GM21423 (cell line): Measurements from ENCODE around the gene NUP155.
A peak's percentile ranks its signal among the peaks of the same experiment; 100 is the strongest.
"Not testable (repeated sequence)": the region's sequence is repeated elsewhere in the genome, so short reads cannot be mapped to it uniquely, and the experiment has no call there.

Source experiments
- ATAC-seq: cut with Tn5 transposase; IDR thresholded peaks from one replicate; pipeline ENCODE4 v1.9.1; 2021; ENCODE audit warnings: mild to moderate bottlenecking, moderate library complexity; ENCODE audit not compliant: unreplicated experiment

The NUP155 gene

GRCh38 chr5:37370864-37371726 lies at the start of gene NUP155:
Gene NUP155, minus strand, starts transcription at chr5:37371106. Its CDS starts 129 bp downstream, at chr5:37370977.
- ATAC-seq: peak; percentile 93

GRCh38 chr5:37417347-37417746 lies 46.4 kb upstream of the NUP155 start:
- ATAC-seq: no peak

- ATAC-seq: not testable (repeated sequence)
Measured at GRCh38 chr5:37415456-37415855, 44.5 kb upstream of the NUP155 start.

GRCh38 chr5:37412515-37412914 lies 41.6 kb upstream of the NUP155 start:
- ATAC-seq: no peak

- ATAC-seq: no peak
Measured at GRCh38 chr5:37400501-37400900, 29.6 kb upstream of the NUP155 start.

GRCh38 chr5:37396352-37396751 lies 25.4 kb upstream of the NUP155 start:
- ATAC-seq: no peak

- no peak for ATAC-seq
Measured at GRCh38 chr5:37391591-37391990, 20.7 kb upstream of the NUP155 start.

- peak; percentile 99 for ATAC-seq
Measured at GRCh38 chr5:37379100-37379628, 8.3 kb upstream of the NUP155 start, which contains the start of gene WDR70. Gene WDR70, plus strand, starts transcription at chr5:37379318. Its CDS starts 50 bp downstream, at chr5:37379368.

- not testable (repeated sequence) for ATAC-seq
Measured at GRCh38 chr5:37378066-37378465, 7.2 kb upstream of the NUP155 start.

GRCh38 chr5:37375091-37375490 lies 4.2 kb upstream of the NUP155 start:
- no peak for ATAC-seq

- no peak for ATAC-seq
Measured at GRCh38 chr5:37370550-37370863, 399 bp downstream of the NUP155 start.

- ATAC-seq: no peak
Measured at GRCh38 chr5:37355161-37355560, 15.7 kb downstream of the NUP155 start.

- not testable (repeated sequence) for ATAC-seq
Measured at GRCh38 chr5:37342741-37343140, 28.2 kb downstream of the NUP155 start.

- not testable (repeated sequence) for ATAC-seq
Measured at GRCh38 chr5:37334754-37335153, 36.2 kb downstream of the NUP155 start.

- no peak for ATAC-seq
Measured at GRCh38 chr5:37326536-37326935, 44.4 kb downstream of the NUP155 start.

GRCh38 chr5:37323607-37324006 lies 47.3 kb downstream of the NUP155 start:
- no peak for ATAC-seq

GRCh38 chr5:37319037-37319782 lies 51.7 kb downstream of the NUP155 start:
- ATAC-seq: no peak

- ATAC-seq: no peak
Measured at GRCh38 chr5:37316027-37316426, 54.9 kb downstream of the NUP155 start.

- ATAC-seq: no peak
Measured at GRCh38 chr5:37310360-37310759, 60.5 kb downstream of the NUP155 start.

- ATAC-seq: no peak
Measured at GRCh38 chr5:37308793-37309192, 62.1 kb downstream of the NUP155 start.

GRCh38 chr5:37304888-37305287 lies 66.0 kb downstream of the NUP155 start:
- no peak for ATAC-seq

- not testable (repeated sequence) for ATAC-seq
Measured at GRCh38 chr5:37296313-37296712, 74.6 kb downstream of the NUP155 start.
